AML-193 (cell line): ENCODE measurements around the gene ZBTB1.
"Not testable (repeated sequence)": the region's sequence is repeated elsewhere in the genome, so short reads cannot be mapped to it uniquely, and the experiment has no call there.

Source experiments
- DNase-seq, 2 experiments: peaks; one replicate each; lab custom pipeline; 2025; lab: John Stamatoyannopoulos, UW

The ZBTB1 gene

DNA sequence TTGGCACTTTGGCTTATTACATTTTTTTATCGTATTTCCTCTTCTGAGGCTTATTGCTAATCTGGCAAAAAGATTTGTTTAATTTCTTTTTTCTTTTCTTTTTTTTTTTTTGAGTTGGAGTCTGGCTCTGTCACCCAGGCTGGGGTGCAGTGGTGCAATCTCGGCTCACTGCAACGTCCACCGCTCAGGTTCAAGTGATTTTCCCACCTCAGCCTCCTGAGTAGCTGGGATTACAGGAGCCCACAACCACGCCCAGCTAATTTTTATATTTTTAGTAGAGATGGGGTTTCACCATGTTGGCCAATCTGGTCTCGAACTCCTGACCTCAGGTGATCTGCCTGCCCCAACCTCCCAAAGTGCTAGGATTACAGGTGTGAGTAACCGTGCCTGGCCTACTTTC lies 65.1 kb downstream of the ZBTB1 start:
- DNase-seq: not testable (repeated sequence)

DNA sequence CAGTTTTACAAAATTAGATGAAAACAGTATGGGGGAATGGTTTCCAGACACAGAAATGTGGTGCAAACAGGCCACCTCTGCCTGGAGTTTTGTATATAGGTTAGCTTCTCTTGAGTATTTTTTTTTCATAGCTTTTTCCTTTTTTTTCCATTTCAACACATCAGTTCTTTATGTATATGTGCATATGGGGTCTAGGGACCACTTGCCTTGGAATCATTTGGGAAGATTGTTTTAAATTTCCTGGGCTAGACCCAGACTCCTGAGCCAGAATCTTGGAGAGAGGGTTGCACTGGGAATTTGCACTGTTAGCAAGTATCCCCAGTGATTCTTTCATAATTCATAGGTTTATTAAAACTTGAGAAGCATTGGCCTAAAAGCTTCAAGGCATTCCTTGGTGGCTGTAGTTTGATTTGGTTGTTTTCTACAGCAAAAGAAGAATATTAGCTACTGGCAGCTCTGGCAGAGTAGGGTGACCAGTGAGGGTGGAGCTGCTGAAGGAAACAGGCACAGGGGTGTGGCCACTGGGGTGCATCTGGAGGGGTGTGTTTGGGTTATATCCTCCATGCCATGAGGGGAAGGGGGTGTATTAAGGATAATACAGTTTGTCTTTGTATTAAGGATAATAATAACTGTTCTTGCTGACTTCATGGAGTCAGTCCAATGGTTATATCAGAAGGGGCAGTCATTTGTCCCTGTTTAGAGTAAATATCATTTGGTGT lies 68.0 kb downstream of the ZBTB1 start:
- DNase-seq: no peak

DNA sequence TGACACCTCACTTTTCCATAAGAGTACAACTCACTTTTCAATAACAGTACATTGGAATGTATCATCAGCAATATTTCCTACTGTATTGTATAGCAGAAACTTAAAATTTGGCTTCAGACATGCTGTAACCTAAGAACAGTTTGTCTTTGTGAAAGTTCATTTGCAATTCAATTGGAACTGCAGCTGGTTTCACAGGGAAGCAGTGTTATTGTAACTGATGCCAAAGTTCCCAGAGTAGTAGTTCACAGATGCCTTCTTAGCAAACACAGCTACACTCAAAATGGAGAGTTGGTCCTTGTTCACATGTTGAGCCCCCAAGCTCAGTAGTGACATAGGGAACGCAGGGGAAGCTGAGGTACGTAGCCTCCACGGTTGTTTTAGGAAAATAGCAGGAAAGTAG lies 68.5 kb downstream of the ZBTB1 start:
- no peak for DNase-seq
